Epithelial cell of proximal tubule (primary cell): ENCODE results near the gene CBR1. TPM values are rescaled to one million over a fixed set of nuclear protein-coding genes. Genes with fewer than 3 reads are reported as not detected.

Source experiments
- DNase-seq: peaks from one replicate; pipeline ENCODE4 v3.0.0-alpha.2; 2011; ENCODE audit warnings: low read depth
- H3K4me3 ChIP-seq: 2 replicates; pipeline ENCODE4 v1.5.1; 2011; ENCODE audit warnings: low read depth, mild to moderate bottlenecking, low read length
- total RNA-seq: library from RNA; depleted of rRNA; stranded (reverse); fragments of >200 nt; gene quantifications from 2 replicates; pipeline ENCODE4 v1.2.3, GENCODE V29; 2015
- TF ChIP-seq, protein P1 (sequence below): conservative IDR thresholded peaks from 2 replicates; pipeline ENCODE4 v1.5.1; 2012; ENCODE audit warnings: low read depth, mild to moderate bottlenecking, low read length

CBR1 gene
- total RNA-seq, 1 donor from 2014 or later = 118 TPM

DNA sequence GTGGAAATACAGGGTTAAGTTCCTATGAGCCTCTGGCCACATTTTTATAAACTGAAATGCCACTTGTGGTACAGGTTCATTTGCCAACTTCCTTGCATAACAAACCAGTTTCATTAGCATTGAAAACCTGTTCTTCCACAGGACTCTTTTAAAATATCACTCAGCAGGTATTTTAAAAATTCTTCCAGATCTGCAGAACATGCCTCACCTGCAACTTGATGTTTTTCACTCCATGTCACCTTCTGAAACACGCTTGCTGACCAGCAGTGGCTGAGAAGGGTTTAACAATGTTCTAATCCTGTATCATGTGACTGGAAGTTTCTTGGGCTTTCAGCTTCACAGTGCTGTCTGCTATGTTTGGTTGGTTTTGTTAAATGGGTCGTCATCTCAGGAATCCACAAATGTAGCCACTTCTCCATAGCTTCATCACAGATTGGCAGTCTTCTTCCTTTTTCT, 47.5 kb downstream of the CBR1 start:
- DNase-seq = no peak

DNA sequence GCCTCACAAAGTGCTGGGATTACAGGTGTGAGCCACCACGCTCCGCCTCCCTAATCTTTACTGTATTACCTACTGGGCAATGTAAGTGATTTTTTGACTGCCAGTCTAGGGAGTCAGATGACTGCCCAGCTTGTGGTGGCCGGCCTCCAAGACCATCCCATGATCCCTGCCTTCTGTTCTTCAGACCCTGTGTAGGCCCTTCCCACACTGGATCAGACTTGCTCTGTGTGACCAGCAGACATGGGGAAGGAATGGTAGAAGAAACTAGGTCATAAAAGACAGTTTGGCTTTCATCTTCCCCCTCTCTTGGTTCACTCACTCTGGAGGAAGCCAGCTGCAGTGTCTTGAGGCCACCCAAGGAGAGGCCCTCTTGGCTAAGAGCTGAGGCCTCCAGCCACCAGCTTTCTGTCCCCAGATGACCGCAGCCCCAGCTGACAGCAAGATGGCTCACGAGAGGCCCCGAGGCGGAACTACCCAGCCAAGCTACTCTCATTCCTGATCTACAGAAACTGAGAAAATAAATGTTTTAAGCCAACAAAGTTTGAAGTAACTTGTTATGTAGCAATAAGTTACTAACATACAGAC, 50.6 kb downstream of the CBR1 start:
- H3K4me3 ChIP-seq = no peak overlapping the region
- TF ChIP-seq, protein P1, sequence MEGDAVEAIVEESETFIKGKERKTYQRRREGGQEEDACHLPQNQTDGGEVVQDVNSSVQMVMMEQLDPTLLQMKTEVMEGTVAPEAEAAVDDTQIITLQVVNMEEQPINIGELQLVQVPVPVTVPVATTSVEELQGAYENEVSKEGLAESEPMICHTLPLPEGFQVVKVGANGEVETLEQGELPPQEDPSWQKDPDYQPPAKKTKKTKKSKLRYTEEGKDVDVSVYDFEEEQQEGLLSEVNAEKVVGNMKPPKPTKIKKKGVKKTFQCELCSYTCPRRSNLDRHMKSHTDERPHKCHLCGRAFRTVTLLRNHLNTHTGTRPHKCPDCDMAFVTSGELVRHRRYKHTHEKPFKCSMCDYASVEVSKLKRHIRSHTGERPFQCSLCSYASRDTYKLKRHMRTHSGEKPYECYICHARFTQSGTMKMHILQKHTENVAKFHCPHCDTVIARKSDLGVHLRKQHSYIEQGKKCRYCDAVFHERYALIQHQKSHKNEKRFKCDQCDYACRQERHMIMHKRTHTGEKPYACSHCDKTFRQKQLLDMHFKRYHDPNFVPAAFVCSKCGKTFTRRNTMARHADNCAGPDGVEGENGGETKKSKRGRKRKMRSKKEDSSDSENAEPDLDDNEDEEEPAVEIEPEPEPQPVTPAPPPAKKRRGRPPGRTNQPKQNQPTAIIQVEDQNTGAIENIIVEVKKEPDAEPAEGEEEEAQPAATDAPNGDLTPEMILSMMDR = no peak
- no peak for DNase-seq

More for the DNA sequence above, 47.5 kb downstream of the CBR1 start:
- H3K4me3 ChIP-seq = no peak overlapping the region
- TF ChIP-seq, protein P1 = no peak

Other genes starting within 250 kb of the CBR1 start
- gene SETD4, start 9.5 kb upstream of the CBR1 start, total RNA-seq = 19.7 and 36.2 TPM in 2 replicates
- 12.8 and 17.7 TPM in 2 replicates for gene CBR3, start 65.1 kb downstream of the CBR1 start, total RNA-seq
- 37.6 and 40.7 TPM in 2 replicates for gene DOP1B, start 86.8 kb downstream of the CBR1 start, total RNA-seq